EL (cell line): Measurements from ENCODE around the gene NDRG4.
A peak's percentile ranks its signal among the peaks of the same experiment; 100 is the strongest.

Source experiments
- DNase-seq: peaks from one replicate; pipeline ENCODE4 v3.0.0-alpha.2; 2016

NDRG4 gene

GRCh38 chr16:58548378-58548777, 48.4 kb downstream of the NDRG4 start:
- DNase-seq, result no peak

GRCh38 chr16:58551496-58551895, 51.6 kb downstream of the NDRG4 start:
- DNase-seq, result no peak

- DNase-seq, result peak; percentile 13
These were observed 56.7 kb downstream of the NDRG4 start for GRCh38 chr16:58556678-58557077.
